Retinal pigment epithelial cell (primary cell): ENCODE measurements around the gene LRRC59.

Experiments
- DNase-seq: peaks from one replicate; pipeline ENCODE4 v3.0.0-alpha.2; 2010; ENCODE audit warnings: low read depth
- H3K4me3 ChIP-seq: 2 replicates; pipeline ENCODE4 v1.5.1; 2011; ENCODE audit warnings: mild to moderate bottlenecking, low read length, control low read depth, moderate library complexity
- CTCF ChIP-seq: conservative IDR thresholded peaks from 2 replicates; pipeline ENCODE4 v1.5.1; 2011; ENCODE audit warnings: low read depth, low read length, control low read depth, inconsistent platforms

The LRRC59 gene

GRCh38 chr17:50394711-50395110, 2.6 kb downstream of the LRRC59 start:
- no peak overlapping the region for H3K4me3 ChIP-seq
- DNase-seq: no peak
- no peak for TF ChIP-seq CTCF

- no peak for TF ChIP-seq CTCF
- no peak overlapping the region for H3K4me3 ChIP-seq
Observed at GRCh38 chr17:50393700-50394099, 3.6 kb downstream of the LRRC59 start.

GRCh38 chr17:50392621-50393020, 4.7 kb downstream of the LRRC59 start:
- no peak for TF ChIP-seq CTCF
- DNase-seq: no peak
- H3K4me3 ChIP-seq: no peak overlapping the region

More at GRCh38 chr17:50393700-50394099, 3.6 kb downstream of the LRRC59 start:
- no peak for DNase-seq

DNA sequence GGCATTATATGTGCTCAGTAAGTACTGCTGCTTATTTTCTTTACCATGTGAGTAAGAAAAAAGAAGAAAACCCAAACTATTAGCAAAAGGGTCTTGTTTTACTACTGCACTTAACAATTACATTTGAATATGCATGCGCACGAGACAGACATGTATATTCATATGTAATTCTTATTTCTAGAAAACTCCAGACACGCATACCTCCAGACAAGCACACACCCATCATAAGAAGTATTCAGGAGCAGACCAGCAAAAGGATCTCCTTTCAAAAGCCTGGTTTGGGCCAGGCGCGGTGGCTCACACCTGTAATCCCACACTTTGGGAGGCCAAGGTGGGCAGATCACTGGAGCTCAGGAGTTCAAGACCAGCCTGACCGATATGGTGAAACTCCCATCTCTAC, 7.8 kb downstream of the LRRC59 start:
- no peak for TF ChIP-seq CTCF
- H3K4me3 ChIP-seq: no peak overlapping the region
- DNase-seq: no peak

DNA sequence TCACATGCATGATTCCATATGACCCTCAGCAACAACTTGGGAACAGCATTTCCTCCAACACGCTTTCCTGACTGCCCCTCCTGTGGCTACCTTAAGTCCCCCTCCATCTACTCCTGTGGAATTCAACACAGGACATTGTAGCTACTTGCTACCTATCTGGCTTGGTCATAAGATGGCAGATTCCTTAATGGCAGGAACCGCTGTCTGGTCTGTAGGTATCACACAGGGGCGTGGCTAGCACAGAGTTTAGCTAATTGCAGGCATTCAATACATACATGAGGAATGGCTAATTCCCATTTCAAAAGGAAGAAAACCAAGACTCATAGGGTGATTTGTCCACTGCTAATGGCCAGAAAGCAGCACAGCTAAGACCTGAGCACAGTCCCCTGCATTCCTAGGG, 8.6 kb downstream of the LRRC59 start:
- no peak for DNase-seq
- no peak for TF ChIP-seq CTCF
- H3K4me3 ChIP-seq: no peak overlapping the region

DNA sequence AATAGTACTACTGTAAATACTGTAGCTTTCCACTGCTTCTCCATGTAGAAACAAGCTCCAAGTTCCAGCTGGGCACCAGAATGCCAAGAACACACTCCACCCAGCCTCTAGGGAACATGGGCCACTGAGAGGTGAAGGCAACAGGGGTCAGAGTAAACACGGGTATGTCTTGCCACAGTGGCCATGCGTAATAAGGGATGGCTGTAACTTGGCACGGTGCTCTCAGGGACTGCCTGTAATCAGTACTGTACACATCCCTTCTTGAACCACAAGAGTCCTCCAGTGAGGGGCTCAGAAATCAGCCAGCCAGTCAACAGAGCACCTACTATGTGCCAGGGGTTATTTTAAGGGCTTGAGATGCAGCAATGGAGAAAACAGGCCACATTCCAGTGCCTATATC, 10.8 kb downstream of the LRRC59 start:
- no peak for DNase-seq
- TF ChIP-seq CTCF: no peak
- no peak overlapping the region for H3K4me3 ChIP-seq

- DNase-seq: no peak
- TF ChIP-seq CTCF: no peak
Observed at GRCh38 chr17:50382931-50383330, 14.4 kb downstream of the LRRC59 start.

More at GRCh38 chr17:50382931-50383330, 14.4 kb downstream of the LRRC59 start:
- no peak overlapping the region for H3K4me3 ChIP-seq
